Forelimb muscle (tissue), 1 donor: ENCODE measurements around the gene RGS21. TPM values are rescaled to one million over a fixed set of nuclear protein-coding genes. Genes with fewer than 3 reads are reported as not detected.
"Not testable (repeated sequence)": the region's sequence is repeated elsewhere in the genome, so short reads cannot be mapped to it uniquely, and the experiment has no call there.

ENCODE experiments used
- DNase-seq: peaks from one replicate; pipeline ENCODE4 v3.0.0-alpha.2; 2013; ENCODE audit warnings: low read depth
- polyA plus RNA-seq: library from polyadenylated mRNA; unstranded; fragments of 120-200 nt; gene quantifications from one replicate; pipeline ENCODE4 v1.2.1, GENCODE V29; 2013; ENCODE audit not compliant: insufficient read length

The RGS21 gene
- 0.08 TPM for polyA plus RNA-seq

GRCh38 chr1:192316942-192317450 lies at the start of gene RGS21:
RGS21 (plus strand) TSS chr1:192316992; CDS start chr1:192343037, 26,045 bp downstream.
- no peak for DNase-seq

- no peak for DNase-seq
Observed at GRCh38 chr1:192268468-192269052, 48.2 kb upstream of the RGS21 start.

- no peak for DNase-seq
Observed at GRCh38 chr1:192270398-192270797, 46.4 kb upstream of the RGS21 start.

- DNase-seq, result no peak
Observed at GRCh38 chr1:192272732-192273131, 44.1 kb upstream of the RGS21 start.

- no peak for DNase-seq
Observed at GRCh38 chr1:192274588-192274987, 42.2 kb upstream of the RGS21 start.

GRCh38 chr1:192277635-192278034 lies 39.2 kb upstream of the RGS21 start:
- DNase-seq, result no peak

- DNase-seq, result no peak
Observed at GRCh38 chr1:192284927-192285326, 31.9 kb upstream of the RGS21 start.

- no peak for DNase-seq
Observed at GRCh38 chr1:192303029-192303428, 13.8 kb upstream of the RGS21 start.

- not testable (repeated sequence) for DNase-seq
Observed at GRCh38 chr1:192308314-192308713, 8.5 kb upstream of the RGS21 start.

- DNase-seq, result peak; percentile 11
Observed at GRCh38 chr1:192311281-192311680, 5.5 kb upstream of the RGS21 start.

GRCh38 chr1:192327997-192328396 lies 11.2 kb downstream of the RGS21 start:
- DNase-seq, result no peak

GRCh38 chr1:192342842-192343241 lies 26.1 kb downstream of the RGS21 start:
- DNase-seq, result no peak

- DNase-seq, result no peak
Observed at GRCh38 chr1:192343344-192343743, 26.6 kb downstream of the RGS21 start.

GRCh38 chr1:192349314-192349713 lies 32.5 kb downstream of the RGS21 start:
- DNase-seq, result no peak

- DNase-seq, result no peak
Observed at GRCh38 chr1:192350356-192350755, 33.6 kb downstream of the RGS21 start.

- no peak for DNase-seq
Observed at GRCh38 chr1:192351550-192351949, 34.8 kb downstream of the RGS21 start.

GRCh38 chr1:192357924-192358323 lies 41.1 kb downstream of the RGS21 start:
- DNase-seq, result no peak

- DNase-seq, result no peak
Observed at GRCh38 chr1:192358402-192358801, 41.6 kb downstream of the RGS21 start.

GRCh38 chr1:192358822-192359221 lies 42.0 kb downstream of the RGS21 start:
- DNase-seq, result no peak

- DNase-seq, result no peak
Observed at GRCh38 chr1:192363177-192363576, 46.4 kb downstream of the RGS21 start.

GRCh38 chr1:192367436-192367835 lies 50.6 kb downstream of the RGS21 start:
- DNase-seq, result no peak

- no peak for DNase-seq
Observed at GRCh38 chr1:192375306-192375705, 58.5 kb downstream of the RGS21 start.

GRCh38 chr1:192376374-192376773 lies 59.6 kb downstream of the RGS21 start:
- no peak for DNase-seq

- no peak for DNase-seq
Observed at GRCh38 chr1:192378276-192378675, 61.5 kb downstream of the RGS21 start.
